Astrocyte of the cerebellum (primary cell): Measurements from ENCODE around the gene IQSEC1.

Experiments
- DNase-seq: peaks from one replicate; pipeline ENCODE4 v3.0.0-alpha.2; 2011; ENCODE audit warnings: low read depth
- H3K4me3 ChIP-seq: 2 replicates; pipeline ENCODE4 v1.5.1; 2011; ENCODE audit warnings: mild to moderate bottlenecking, low read depth, low read length, moderate library complexity
- in situ Hi-C: cut with HindIII; loops from 2 replicates; pipeline ENCODE4 v1.10.0; 2017; ENCODE audit warnings: low sequenced_read_pairs
- TF ChIP-seq, protein P1 (sequence below): IDR thresholded peaks from 2 replicates; pipeline ENCODE4 v1.5.1; 2012; ENCODE audit warnings: low read length, low read depth, moderate library complexity, mild to moderate bottlenecking; ENCODE audit errors: missing control alignments

Gene IQSEC1

DNA sequence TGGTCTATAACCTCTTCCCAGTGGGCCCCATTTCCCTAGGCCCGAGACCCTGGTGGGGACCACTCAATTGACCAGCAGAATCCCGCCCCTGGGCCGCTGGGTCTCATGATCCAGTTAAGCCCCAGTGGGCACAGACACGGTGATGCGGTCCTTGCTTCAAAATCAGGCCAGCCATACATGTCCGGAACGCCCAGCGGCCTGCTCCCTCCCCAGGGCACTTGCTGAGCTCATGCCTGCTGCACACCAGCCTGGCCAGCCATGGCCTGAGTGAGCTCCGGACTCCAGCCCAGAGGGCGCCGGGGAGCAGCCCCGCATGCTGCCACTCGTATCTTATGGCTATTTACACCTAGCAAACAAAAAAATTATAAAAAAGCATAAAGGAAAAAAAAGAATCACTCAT lies 34.4 kb upstream of the IQSEC1 start:
- TF ChIP-seq, protein P1, sequence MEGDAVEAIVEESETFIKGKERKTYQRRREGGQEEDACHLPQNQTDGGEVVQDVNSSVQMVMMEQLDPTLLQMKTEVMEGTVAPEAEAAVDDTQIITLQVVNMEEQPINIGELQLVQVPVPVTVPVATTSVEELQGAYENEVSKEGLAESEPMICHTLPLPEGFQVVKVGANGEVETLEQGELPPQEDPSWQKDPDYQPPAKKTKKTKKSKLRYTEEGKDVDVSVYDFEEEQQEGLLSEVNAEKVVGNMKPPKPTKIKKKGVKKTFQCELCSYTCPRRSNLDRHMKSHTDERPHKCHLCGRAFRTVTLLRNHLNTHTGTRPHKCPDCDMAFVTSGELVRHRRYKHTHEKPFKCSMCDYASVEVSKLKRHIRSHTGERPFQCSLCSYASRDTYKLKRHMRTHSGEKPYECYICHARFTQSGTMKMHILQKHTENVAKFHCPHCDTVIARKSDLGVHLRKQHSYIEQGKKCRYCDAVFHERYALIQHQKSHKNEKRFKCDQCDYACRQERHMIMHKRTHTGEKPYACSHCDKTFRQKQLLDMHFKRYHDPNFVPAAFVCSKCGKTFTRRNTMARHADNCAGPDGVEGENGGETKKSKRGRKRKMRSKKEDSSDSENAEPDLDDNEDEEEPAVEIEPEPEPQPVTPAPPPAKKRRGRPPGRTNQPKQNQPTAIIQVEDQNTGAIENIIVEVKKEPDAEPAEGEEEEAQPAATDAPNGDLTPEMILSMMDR = no peak
- in situ Hi-C loops = no loop called here
- no peak for DNase-seq
- H3K4me3 ChIP-seq = no peak overlapping the region

DNA sequence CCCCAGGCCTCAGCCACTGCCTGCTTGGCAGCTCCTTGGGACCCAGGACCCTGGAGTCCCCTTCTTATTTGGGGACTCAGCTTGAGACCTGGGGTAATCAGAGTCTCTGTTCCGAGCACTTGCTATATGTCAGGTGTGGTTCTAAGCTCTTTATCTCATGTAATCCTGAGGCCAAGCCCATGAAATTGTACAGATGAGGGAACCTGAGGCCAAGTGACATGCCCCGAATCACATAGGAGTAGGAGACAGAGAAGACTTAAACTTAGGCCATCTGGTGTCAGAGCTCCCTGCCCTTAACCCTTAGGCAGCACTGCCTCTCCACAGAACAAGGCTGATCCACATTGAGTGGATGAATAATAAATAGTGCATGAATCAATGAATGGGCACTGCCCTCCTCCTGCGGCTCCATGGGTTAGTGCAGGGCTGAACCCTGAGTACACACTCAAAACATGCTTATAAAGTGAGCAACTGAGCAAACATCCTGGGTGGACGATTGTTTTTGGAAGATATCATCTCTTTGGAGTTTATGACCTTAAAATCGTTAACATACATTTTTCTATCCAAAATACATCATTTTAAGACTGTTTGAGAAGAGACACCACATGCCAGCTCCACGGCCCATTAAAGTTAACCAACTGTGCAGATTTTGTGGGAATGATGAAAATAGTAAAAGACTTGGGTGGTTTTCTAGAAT lies 33.2 kb upstream of the IQSEC1 start:
- in situ Hi-C loops = no loop called here
- TF ChIP-seq, protein P1 = no peak
- no peak for DNase-seq
- no peak overlapping the region for H3K4me3 ChIP-seq

DNA sequence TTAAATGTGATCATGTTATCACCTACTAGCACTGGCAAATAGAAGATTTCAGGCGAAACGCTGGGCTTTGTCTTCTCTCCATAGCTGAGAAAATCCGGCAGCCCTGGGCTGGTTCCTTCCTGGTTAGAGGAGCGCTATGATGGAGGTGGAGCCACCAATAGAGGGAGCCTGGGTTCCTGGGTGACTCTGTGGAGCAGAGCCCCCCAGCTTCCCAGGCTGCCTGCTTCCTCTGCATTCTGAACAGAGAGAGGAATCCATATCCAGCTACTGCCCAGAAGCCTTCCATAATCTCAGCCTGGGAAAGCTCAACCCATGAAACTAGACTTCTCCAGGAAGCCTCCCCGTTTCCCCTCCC lies 32.6 kb upstream of the IQSEC1 start:
- in situ Hi-C loops = no loop called here
- DNase-seq = no peak
- TF ChIP-seq, protein P1 = no peak
- H3K4me3 ChIP-seq = no peak overlapping the region

DNA sequence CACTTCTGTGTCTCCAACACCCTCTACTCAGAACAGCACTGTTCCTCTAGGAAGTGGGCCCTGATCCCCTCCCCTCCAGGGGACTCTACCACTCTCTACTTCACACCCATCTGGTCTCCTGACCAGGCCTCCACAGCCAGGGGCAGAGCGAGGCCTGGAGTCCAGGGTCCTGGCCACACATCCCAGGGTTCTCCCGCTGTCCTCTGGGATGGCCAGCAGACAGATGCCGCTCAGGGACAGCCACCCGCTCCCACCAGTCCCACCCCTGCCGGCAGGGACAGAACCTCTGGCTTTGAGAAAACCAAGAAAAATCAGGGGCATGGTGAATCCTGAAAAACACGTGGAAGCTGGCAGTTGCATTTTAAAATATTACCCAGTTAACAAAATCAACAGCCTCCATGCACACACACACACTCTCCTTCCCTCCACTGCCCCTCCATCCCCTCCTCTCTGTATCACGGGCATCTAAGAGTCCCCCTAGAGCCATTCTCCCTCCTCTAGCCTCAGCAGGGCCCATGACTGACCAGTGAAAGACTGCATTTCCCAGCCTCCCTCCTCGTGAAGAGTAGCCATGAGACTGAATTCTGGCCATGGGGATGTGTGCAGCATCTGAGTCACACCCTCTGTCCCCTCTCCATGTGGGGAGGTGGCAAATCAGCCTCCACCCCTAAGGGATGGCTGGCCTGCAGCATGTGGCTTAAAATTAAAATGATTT lies 32.1 kb upstream of the IQSEC1 start:
- in situ Hi-C loops = no loop called here
- H3K4me3 ChIP-seq = no peak overlapping the region
- DNase-seq = no peak
- TF ChIP-seq, protein P1 = no peak

DNA sequence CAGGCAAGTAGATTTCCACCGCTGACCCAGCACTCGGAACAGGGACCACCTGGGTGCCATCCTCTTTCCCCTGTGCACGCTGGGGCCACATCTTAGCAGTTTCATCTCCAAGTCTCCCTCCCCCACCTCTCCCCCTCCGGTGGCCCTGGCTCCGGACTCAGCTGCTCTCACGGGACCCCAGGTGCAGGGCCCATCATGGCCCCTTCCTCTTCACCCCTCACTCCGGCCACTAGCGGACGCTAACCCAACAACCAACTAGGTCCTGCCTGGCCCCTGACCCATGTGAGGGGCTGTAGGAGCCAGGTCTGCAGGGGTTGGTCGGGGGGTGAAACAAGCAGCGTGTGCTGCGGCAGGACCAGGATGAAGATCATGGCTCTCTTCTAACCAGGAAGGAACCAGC lies 31.3 kb upstream of the IQSEC1 start:
- in situ Hi-C loops = no loop called here
- TF ChIP-seq, protein P1 = no peak
- no peak overlapping the region for H3K4me3 ChIP-seq
- no peak for DNase-seq

DNA sequence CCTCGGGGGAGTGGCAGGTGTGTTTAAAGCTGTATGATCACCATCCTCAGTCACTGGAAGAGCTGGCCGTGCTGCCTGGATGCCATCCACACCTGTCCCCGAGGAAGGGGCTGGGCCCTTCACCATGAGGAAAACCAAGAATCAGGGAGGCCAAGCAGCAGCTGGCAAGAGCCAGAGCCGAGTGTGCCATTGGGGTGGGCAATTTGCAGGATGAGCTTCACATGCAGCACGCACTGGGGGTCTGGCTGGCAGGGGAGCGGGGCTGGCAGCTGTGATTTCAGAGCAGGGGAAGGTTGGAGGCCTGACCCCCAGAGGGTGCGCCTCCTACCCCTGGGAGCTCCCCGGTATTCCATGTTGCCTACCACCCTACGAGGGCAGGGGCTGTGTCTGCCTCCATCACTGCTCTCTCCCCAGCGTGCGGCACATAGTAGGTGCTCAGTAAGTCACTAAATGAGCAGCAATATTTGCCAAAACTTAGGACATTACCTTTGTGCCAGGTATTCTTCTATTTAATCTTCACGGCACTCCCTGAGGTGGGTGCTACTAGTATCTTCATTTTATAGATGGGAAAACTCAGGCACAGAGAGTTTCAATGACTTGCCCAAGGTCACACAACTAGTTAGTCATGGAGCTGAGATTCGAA lies 30.3 kb upstream of the IQSEC1 start:
- no peak for DNase-seq
- TF ChIP-seq, protein P1 = no peak
- in situ Hi-C loops = no loop called here
- H3K4me3 ChIP-seq = no peak overlapping the region
